VCaP (cell line): Measurements from ENCODE around the gene GPRC5D.

Source experiments
- H3K27ac ChIP-seq: fragments of 450-650 bp; 2 replicates; pipeline ENCODE4 v1.5.1; 2017
- TF ChIP-seq, protein P1 (sequence below): fragments of 450-650 bp; conservative IDR thresholded peaks from 2 replicates; pipeline ENCODE4 v1.5.1; 2017; ENCODE audit warnings: mild to moderate bottlenecking, moderate library complexity

Gene GPRC5D

DNA sequence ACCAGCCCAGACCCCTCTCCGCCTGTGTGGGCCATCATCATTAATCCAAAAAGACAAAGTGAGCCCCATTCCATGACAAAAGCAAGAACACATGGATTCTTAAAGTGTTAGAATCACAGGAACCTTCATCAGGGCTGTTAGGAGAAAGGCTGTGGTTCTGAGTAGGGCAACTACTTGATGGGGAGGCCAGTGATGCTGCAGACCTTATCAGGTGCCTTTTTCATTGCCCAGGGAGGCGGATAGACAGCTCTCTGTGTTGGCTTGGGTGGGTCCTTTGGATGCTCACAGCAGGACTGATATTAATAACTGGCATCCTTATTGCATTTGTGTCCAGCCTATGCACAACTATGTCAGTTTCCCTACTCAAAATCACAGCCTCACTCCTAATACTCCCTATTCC lies 45.8 kb upstream of the GPRC5D start:
- no peak overlapping the region; the same call in 1 of the 2 replicates for H3K27ac ChIP-seq
- TF ChIP-seq, protein P1, sequence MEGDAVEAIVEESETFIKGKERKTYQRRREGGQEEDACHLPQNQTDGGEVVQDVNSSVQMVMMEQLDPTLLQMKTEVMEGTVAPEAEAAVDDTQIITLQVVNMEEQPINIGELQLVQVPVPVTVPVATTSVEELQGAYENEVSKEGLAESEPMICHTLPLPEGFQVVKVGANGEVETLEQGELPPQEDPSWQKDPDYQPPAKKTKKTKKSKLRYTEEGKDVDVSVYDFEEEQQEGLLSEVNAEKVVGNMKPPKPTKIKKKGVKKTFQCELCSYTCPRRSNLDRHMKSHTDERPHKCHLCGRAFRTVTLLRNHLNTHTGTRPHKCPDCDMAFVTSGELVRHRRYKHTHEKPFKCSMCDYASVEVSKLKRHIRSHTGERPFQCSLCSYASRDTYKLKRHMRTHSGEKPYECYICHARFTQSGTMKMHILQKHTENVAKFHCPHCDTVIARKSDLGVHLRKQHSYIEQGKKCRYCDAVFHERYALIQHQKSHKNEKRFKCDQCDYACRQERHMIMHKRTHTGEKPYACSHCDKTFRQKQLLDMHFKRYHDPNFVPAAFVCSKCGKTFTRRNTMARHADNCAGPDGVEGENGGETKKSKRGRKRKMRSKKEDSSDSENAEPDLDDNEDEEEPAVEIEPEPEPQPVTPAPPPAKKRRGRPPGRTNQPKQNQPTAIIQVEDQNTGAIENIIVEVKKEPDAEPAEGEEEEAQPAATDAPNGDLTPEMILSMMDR: no peak

GRCh38 chr12:12997156-12997555 lies 45.2 kb upstream of the GPRC5D start:
- H3K27ac ChIP-seq: no peak overlapping the region; the same call in 1 of the 2 replicates
- TF ChIP-seq, protein P1: no peak

DNA sequence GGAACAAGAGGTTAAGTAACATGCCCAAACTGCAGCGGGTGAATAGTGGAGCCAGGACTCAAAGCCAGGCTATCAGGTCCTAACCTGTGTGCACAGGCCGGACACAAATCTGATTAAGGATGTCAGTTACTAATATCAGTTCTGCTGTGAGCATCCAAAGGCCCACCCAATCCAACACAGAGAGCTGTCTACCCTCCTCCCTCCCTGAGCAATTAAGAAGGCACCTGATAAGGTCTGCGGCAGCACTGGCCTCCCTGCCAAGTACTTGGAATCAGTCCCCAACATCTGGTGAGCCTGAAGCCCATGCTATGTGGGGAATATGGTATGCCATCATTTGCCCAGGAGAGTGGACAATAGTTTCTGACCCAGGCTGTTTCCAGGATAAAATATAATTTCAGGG lies 44.2 kb upstream of the GPRC5D start:
- H3K27ac ChIP-seq: no peak overlapping the region
- TF ChIP-seq, protein P1: no peak

- TF ChIP-seq, protein P1: no peak
Observed at GRCh38 chr12:12995088-12995487, 43.1 kb upstream of the GPRC5D start.

DNA sequence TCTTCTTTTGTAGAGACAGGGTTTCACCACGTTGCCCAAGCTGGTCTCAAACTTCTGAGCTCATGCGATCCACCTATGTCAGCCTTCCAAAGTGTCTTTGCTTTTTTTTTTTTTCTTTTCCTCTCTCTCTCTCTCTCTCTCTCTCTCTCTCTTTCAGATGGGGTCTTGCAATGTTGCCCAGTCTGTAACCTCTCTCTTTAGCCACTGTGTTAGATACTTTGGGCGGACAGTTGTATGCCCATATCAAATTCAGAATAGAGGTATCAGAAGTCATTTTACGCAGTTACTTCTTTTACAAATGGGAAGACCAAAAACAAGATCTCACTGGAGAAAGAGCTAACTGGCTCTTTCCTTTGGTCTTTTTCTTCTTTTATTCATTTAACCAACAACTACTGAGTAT lies 41.4 kb upstream of the GPRC5D start:
- no peak overlapping the region for H3K27ac ChIP-seq

More at GRCh38 chr12:12995088-12995487, 43.1 kb upstream of the GPRC5D start:
- H3K27ac ChIP-seq: no peak overlapping the region

GRCh38 chr12:12992418-12993130 lies 40.6 kb upstream of the GPRC5D start:
- TF ChIP-seq, protein P1: no peak
- H3K27ac ChIP-seq: peak overlapping the region; percentile 44

More for the DNA sequence above, 41.4 kb upstream of the GPRC5D start:
- TF ChIP-seq, protein P1: no peak

- TF ChIP-seq, protein P1: no peak
- H3K27ac ChIP-seq: peak overlapping the region; percentile 44
Observed at GRCh38 chr12:12990700-12991468, 38.9 kb upstream of the GPRC5D start.
